Ammon's horn (tissue), 1 donor: ENCODE data around the gene KLK7.
A peak's percentile ranks its signal among the peaks of the same experiment; 100 is the strongest.

ENCODE experiments used
- DNase-seq: peaks from one replicate; pipeline ENCODE4 v3.0.0-alpha.2; 2016; ENCODE audit warnings: low spot score

KLK7 gene

GRCh38 chr19:50983625-50984292 lies at the start of gene KLK7:
Gene KLK7 (minus strand): TSS chr19:50983917. CDS start chr19:50982399, 1,518 bp downstream.
- DNase-seq, result no peak

- DNase-seq, result no peak
These were observed 48.1 kb upstream of the KLK7 start for GRCh38 chr19:51031880-51032225.

GRCh38 chr19:51031220-51031879 lies 47.6 kb upstream of the KLK7 start:
- no peak for DNase-seq

GRCh38 chr19:51030631-51031030 lies 46.9 kb upstream of the KLK7 start:
- DNase-seq, result no peak

- no peak for DNase-seq
These were observed 46.0 kb upstream of the KLK7 start for GRCh38 chr19:51029718-51030117.

GRCh38 chr19:51027873-51028272 lies 44.2 kb upstream of the KLK7 start:
- no peak for DNase-seq

- no peak for DNase-seq
These were observed 43.5 kb upstream of the KLK7 start for GRCh38 chr19:51027126-51027806.

GRCh38 chr19:51026554-51026831 lies 42.8 kb upstream of the KLK7 start, which contains the start of gene KLK11:
Gene KLK11 (minus strand): TSS chr19:51026616. CDS start chr19:51025631, 985 bp downstream.
- DNase-seq, result no peak

GRCh38 chr19:51025809-51026553 lies 42.3 kb upstream of the KLK7 start:
- DNase-seq, result no peak

- DNase-seq, result no peak
These were observed 41.7 kb upstream of the KLK7 start for GRCh38 chr19:51025401-51025800.

GRCh38 chr19:51024924-51025323 lies 41.2 kb upstream of the KLK7 start:
- DNase-seq, result no peak

GRCh38 chr19:51023946-51024345 lies 40.2 kb upstream of the KLK7 start:
- no peak for DNase-seq

- no peak for DNase-seq
These were observed 38.8 kb upstream of the KLK7 start for GRCh38 chr19:51022526-51022925.

GRCh38 chr19:51020988-51021651 lies 37.4 kb upstream of the KLK7 start:
- peak; percentile 52 for DNase-seq

- DNase-seq, result no peak
These were observed 35.8 kb upstream of the KLK7 start, which contains the start of gene KLK10 for GRCh38 chr19:51019544-51019925. Gene KLK10 (minus strand): TSS chr19:51019709. CDS start chr19:51019130, 579 bp downstream.

GRCh38 chr19:51018745-51019543 lies 35.2 kb upstream of the KLK7 start:
- DNase-seq, result no peak

- DNase-seq, result peak; percentile 76
These were observed 33.3 kb upstream of the KLK7 start for GRCh38 chr19:51016798-51017683.

GRCh38 chr19:51015691-51016267 lies 32.1 kb upstream of the KLK7 start:
- DNase-seq, result no peak

GRCh38 chr19:51014242-51014641 lies 30.5 kb upstream of the KLK7 start:
- DNase-seq, result no peak

- DNase-seq, result no peak
These were observed 29.0 kb upstream of the KLK7 start for GRCh38 chr19:51012661-51013190.
